Hepatocyte (in vitro differentiated cells): ENCODE measurements around the gene SCFD2. TPM values are rescaled to one million over a fixed set of nuclear protein-coding genes. Genes with fewer than 3 reads are reported as not detected.
A peak's percentile ranks its signal among the peaks of the same experiment; 100 is the strongest.

ENCODE experiments used
- DNase-seq: peaks from one replicate; pipeline ENCODE4 v3.0.0-alpha.2; 2016; ENCODE audit warnings: low spot score
- H2AFZ ChIP-seq: fragments of 200-600 bp; sonication (generic); 2 replicates; pipeline ENCODE4 v1.6.0; 2016; ENCODE audit warnings: antibody characterized with exemption, mild to moderate bottlenecking
- H3K27ac ChIP-seq: fragments of 200-600 bp; sonication (generic); 2 replicates; pipeline ENCODE4 v1.5.1; 2016; ENCODE audit warnings: mild to moderate bottlenecking
- H3K27me3 ChIP-seq: fragments of 200-600 bp; sonication (generic); 2 replicates; pipeline ENCODE4 v1.6.1; 2016
- H3K36me3 ChIP-seq: fragments of 200-600 bp; sonication (generic); replicated peaks from 2 replicates; pipeline ENCODE4 v1.5.1; 2016; ENCODE audit warnings: low read depth; ENCODE audit not compliant: insufficient read depth
- H3K4me1 ChIP-seq: fragments of 200-600 bp; sonication (generic); 2 replicates; pipeline ENCODE4 v1.5.1; 2016; ENCODE audit warnings: mild to moderate bottlenecking, moderate library complexity; ENCODE audit not compliant: insufficient read depth
- H3K4me2 ChIP-seq: fragments of 200-600 bp; sonication (generic); 2 replicates; pipeline ENCODE4 v1.6.0; 2016
- H3K4me3 ChIP-seq: fragments of 200-600 bp; sonication (generic); 2 replicates; pipeline ENCODE4 v1.5.1; 2016; ENCODE audit warnings: mild to moderate bottlenecking
- H3K79me2 ChIP-seq: fragments of 200-600 bp; sonication (generic); 2 replicates; pipeline ENCODE4 v1.6.0; 2017; ENCODE audit warnings: mild to moderate bottlenecking
- H3K9me2 ChIP-seq: fragments of 200-600 bp; sonication (generic); replicated peaks from 2 replicates; pipeline ENCODE4 v1.6.0; 2017; ENCODE audit warnings: mild to moderate bottlenecking; ENCODE audit not compliant: insufficient read depth
- H3K9me3 ChIP-seq: fragments of 200-600 bp; sonication (generic); 2 replicates; pipeline ENCODE4 v1.5.1; 2016; ENCODE audit warnings: low read depth, mild to moderate bottlenecking
- H4K20me1 ChIP-seq: fragments of 200-600 bp; sonication (generic); 2 replicates; pipeline ENCODE4 v1.6.0; 2016; ENCODE audit warnings: mild to moderate bottlenecking; ENCODE audit not compliant: insufficient read depth, poor library complexity, severe bottlenecking
- EZH2 ChIP-seq: fragments of 200-600 bp; sonication (generic); IDR thresholded peaks from 2 replicates; pipeline ENCODE4 v1.6.1; 2016; ENCODE audit warnings: antibody characterized with exemption, mild to moderate bottlenecking, borderline replicate concordance
- EZH2phosphoT487 ChIP-seq: fragments of 200-600 bp; sonication (generic); IDR thresholded peaks from one replicate; pipeline ENCODE4 v1.6.1; 2018; ENCODE audit warnings: antibody characterized with exemption, mild to moderate bottlenecking, low read depth, moderate library complexity; ENCODE audit not compliant: unreplicated experiment, severe bottlenecking
- WGBS: methylation state at CpG from one replicate; pipeline ENCODE4 v1.1.6; 2016; ENCODE audit warnings: low lambda C conversion rate; ENCODE audit errors: missing lambda C conversion rate; 5-methylcytosine and 5-hydroxymethylcytosine counted together
- polyA plus RNA-seq: library from polyadenylated mRNA; unstranded; fragments of >200 nt; fragmentation: Nextera tagmentation; extraction: Ambion mirVana; gene quantifications from 2 replicates; pipeline ENCODE4 v1.2.1, GENCODE V29; 2016
- total RNA-seq: library from RNA; depleted of rRNA; stranded (reverse); fragments of >200 nt; gene quantifications from 2 replicates; pipeline ENCODE4 v1.2.3, GENCODE V29; 2014
- TF ChIP-seq, protein P1 (sequence below): fragments of 200-600 bp; sonication (generic); IDR thresholded peaks from 2 replicates; pipeline ENCODE4 v1.5.1; 2016; ENCODE audit warnings: antibody characterized with exemption, mild to moderate bottlenecking; ENCODE audit not compliant: poor library complexity

The SCFD2 gene
- total and polyA plus RNA-seq, 2 experiments from 2014 or later: 8.4 to 15.7 TPM

DNA sequence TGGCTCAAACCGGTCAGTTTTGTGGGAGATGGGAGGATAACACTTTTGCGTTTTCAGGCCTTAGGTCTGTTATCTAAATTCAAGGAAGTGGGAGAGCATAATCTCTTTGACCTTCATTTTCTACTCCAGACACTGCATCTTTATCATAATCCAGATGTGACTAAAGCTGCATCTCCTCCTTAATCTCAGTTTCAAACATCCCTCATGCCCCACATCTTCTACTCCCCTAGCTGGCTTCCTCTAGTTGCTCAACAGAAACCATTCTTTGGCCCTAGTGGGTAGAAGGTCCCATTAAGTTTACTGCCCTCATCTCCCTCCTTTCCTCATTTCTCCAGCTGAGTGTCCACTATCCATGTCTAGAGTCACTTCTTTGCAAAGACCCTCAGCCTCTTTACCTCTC is 522.5 kb downstream of the SCFD2 start:
- DNase-seq: no peak
- no peaks in the 10 kb centered on the region for H3K9me2 ChIP-seq
- H4K20me1 ChIP-seq: no peaks in the 10 kb centered on the region
- no peaks in the 10 kb centered on the region for H3K9me3 ChIP-seq
- 68% methylated on average over 2 of the region's 2 CpGs for WGBS
- H3K79me2 ChIP-seq: no peaks in the 10 kb centered on the region
- H3K36me3 ChIP-seq: no peaks in the 10 kb centered on the region
- TF ChIP-seq, protein P1, sequence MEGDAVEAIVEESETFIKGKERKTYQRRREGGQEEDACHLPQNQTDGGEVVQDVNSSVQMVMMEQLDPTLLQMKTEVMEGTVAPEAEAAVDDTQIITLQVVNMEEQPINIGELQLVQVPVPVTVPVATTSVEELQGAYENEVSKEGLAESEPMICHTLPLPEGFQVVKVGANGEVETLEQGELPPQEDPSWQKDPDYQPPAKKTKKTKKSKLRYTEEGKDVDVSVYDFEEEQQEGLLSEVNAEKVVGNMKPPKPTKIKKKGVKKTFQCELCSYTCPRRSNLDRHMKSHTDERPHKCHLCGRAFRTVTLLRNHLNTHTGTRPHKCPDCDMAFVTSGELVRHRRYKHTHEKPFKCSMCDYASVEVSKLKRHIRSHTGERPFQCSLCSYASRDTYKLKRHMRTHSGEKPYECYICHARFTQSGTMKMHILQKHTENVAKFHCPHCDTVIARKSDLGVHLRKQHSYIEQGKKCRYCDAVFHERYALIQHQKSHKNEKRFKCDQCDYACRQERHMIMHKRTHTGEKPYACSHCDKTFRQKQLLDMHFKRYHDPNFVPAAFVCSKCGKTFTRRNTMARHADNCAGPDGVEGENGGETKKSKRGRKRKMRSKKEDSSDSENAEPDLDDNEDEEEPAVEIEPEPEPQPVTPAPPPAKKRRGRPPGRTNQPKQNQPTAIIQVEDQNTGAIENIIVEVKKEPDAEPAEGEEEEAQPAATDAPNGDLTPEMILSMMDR: no peak
- no peak for TF ChIP-seq EZH2
- TF ChIP-seq EZH2phosphoT487: no peak
- H3K4me3 ChIP-seq: no peak overlapping the region
- no peak overlapping the region for H3K4me2 ChIP-seq
- H3K27ac ChIP-seq: no peak overlapping the region
- no peak overlapping the region for H2AFZ ChIP-seq
- H3K27me3 ChIP-seq: no peaks in the 10 kb centered on the region
- peaks cover 17% of the 10 kb centered on the region for H3K4me1 ChIP-seq

DNA sequence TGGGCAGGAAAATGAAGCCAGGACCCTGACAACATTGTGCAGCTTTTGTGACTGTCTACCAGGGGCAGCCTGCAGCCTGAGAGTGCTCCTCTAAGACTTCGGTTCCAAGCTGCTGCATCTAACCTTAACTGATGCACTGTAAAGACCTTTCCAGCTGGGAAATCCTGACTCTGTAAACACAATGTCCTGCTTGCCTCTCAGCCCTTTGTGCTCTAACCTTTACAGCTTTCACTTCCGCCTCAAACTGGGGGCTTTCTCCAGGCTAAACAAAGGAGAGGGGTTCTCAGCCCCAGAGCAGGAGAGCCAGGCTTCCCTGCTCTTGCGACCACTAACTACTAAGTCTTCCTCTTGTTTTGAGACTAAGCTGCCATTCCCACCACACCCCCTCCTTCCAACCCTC is 523.1 kb downstream of the SCFD2 start:
- Histone ChIP-seq H3K4me1 (peaks cover 18% of the 10 kb centered on the region), H3K36me3 (no peaks in the 10 kb centered on the region), H4K20me1 (no peaks in the 10 kb centered on the region), H3K79me2 (no peaks in the 10 kb centered on the region), H3K4me3 (no peak overlapping the region), H2AFZ (no peak overlapping the region), H3K27me3 (no peaks in the 10 kb centered on the region), H3K4me2 (no peak overlapping the region), H3K27ac (no peak overlapping the region), H3K9me2 (no peaks in the 10 kb centered on the region), H3K9me3 (no peaks in the 10 kb centered on the region)
- TF ChIP-seq EZH2phosphoT487: no peak
- no peak for TF ChIP-seq EZH2
- TF ChIP-seq, protein P1: no peak
- 64% methylated on average over 3 of the region's 3 CpGs for WGBS
- DNase-seq: no peak

DNA sequence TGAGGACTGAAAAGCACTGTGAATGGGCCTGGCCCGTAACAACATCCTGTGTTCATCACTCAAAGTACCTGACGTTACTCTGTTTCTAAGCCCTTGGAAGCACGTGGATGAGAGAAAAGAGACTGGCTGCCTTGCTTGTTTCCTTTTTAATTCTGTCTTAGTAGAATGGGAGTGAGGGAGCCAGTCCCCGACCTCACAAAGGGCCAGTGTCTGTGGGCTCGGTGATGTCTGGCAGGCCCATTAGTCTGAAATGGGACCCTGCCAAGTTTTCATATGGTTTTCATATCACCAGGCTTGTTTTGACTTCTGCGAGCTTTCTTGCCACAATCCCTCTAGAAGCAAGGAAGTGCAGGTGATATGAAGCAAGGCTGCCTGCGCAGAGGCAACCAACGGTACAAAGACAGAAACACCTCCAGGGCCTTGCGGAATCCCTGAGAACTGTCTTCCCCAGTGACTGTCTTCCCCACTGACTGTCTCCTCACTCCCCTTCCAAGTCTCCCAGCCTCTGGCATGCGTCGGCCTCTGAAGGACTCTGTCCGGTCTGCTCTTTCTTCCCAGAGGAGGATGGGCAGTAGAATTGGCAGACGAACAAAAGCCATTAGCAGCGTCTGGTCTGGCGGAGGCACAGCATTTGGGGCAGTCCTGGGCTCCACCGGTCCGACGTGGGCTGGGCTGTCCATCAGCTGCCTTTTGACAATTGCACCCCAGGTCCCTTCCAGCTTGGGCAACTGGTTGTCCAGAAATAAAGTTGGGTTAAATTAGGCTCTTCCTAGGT is 524.0 kb downstream of the SCFD2 start:
- TF ChIP-seq, protein P1: no peak
- TF ChIP-seq EZH2phosphoT487 (no peak), EZH2 (no peak)
- H3K9me2 ChIP-seq: no peaks in the 10 kb centered on the region
- H3K4me3 ChIP-seq: no peak overlapping the region
- WGBS: 64% methylated on average over 18 of the region's 18 CpGs
- H3K27ac ChIP-seq: no peak overlapping the region
- peaks cover 18% of the 10 kb centered on the region for H3K4me1 ChIP-seq
- H2AFZ ChIP-seq: no peak overlapping the region
- DNase-seq: no peak
- H3K27me3 ChIP-seq: no peaks in the 10 kb centered on the region
- H3K4me2 ChIP-seq: peak overlapping the region; percentile 28
- H4K20me1 ChIP-seq: no peaks in the 10 kb centered on the region
- no peaks in the 10 kb centered on the region for H3K36me3 ChIP-seq
- no peaks in the 10 kb centered on the region for H3K9me3 ChIP-seq
- no peaks in the 10 kb centered on the region for H3K79me2 ChIP-seq
